ENCODE results near the gene RABEP2. TPM values are rescaled to one million over a fixed set of nuclear protein-coding genes. Genes with fewer than 3 reads are reported as not detected.

The RABEP2 gene
- total RNA-seq, 1 donor from 2014 or later = 38.3 TPM

- Histone ChIP-seq H3K27me3 (ENCODE audit: control insufficient read depth, insufficient read depth, low read length) (no peaks in the 10 kb centered on the region), H3K36me3 (ENCODE audit: control insufficient read depth, insufficient read depth, low read length) (peaks cover 1% of the 10 kb centered on the region), H3K4me3 (ENCODE audit: low read depth, low read length) (no peak overlapping the region)
- no peak for DNase-seq (ENCODE audit: low read depth)
- TF ChIP-seq, protein P1, sequence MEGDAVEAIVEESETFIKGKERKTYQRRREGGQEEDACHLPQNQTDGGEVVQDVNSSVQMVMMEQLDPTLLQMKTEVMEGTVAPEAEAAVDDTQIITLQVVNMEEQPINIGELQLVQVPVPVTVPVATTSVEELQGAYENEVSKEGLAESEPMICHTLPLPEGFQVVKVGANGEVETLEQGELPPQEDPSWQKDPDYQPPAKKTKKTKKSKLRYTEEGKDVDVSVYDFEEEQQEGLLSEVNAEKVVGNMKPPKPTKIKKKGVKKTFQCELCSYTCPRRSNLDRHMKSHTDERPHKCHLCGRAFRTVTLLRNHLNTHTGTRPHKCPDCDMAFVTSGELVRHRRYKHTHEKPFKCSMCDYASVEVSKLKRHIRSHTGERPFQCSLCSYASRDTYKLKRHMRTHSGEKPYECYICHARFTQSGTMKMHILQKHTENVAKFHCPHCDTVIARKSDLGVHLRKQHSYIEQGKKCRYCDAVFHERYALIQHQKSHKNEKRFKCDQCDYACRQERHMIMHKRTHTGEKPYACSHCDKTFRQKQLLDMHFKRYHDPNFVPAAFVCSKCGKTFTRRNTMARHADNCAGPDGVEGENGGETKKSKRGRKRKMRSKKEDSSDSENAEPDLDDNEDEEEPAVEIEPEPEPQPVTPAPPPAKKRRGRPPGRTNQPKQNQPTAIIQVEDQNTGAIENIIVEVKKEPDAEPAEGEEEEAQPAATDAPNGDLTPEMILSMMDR (IDR thresholded peaks at IDR 0.05; ENCODE audit: insufficient read depth, low read length, poor library complexity, severe bottlenecking) = no peak
Observed at GRCh38 chr16:28964072-28964471, 39.0 kb upstream of the RABEP2 start.

- no peak overlapping the region for H3K4me3 ChIP-seq (ENCODE audit: low read depth, low read length)
- DNase-seq (ENCODE audit: low read depth) = no peak
- no peaks in the 10 kb centered on the region for H3K27me3 ChIP-seq (ENCODE audit: control insufficient read depth, insufficient read depth, low read length)
- peaks cover 4% of the 10 kb centered on the region for H3K36me3 ChIP-seq (ENCODE audit: control insufficient read depth, insufficient read depth, low read length)
- TF ChIP-seq, protein P1 (IDR thresholded peaks at IDR 0.05; ENCODE audit: insufficient read depth, low read length, poor library complexity, severe bottlenecking) = no peak
Observed at GRCh38 chr16:28958836-28959235, 33.8 kb upstream of the RABEP2 start.

DNA sequence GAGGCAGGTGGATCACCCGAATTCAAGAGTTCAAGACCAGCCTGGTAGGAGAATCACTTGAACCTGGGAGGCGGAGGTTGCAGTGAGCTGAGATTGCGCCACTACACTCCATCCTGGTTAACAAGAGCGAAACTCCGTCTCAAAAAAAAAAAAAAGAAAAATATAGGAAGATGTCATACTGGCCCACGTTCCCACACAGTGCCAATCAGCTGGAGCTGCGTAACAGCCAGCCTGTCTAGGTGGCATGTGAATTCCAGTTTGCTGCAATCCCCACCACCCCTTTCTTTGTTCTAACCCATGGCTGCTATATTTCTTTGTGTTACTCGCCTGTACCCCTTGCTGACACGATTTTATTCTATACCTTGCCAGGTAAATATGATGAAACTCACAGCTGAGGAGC is 33.2 kb upstream of the RABEP2 start:
- peaks cover 4% of the 10 kb centered on the region for H3K36me3 ChIP-seq (ENCODE audit: control insufficient read depth, insufficient read depth, low read length)
- no peak for DNase-seq (ENCODE audit: low read depth)
- TF ChIP-seq, protein P1 (IDR thresholded peaks at IDR 0.05; ENCODE audit: insufficient read depth, low read length, poor library complexity, severe bottlenecking) = no peak

GRCh38 chr16:28951410-28951943 is 26.4 kb upstream of the RABEP2 start:
- Histone ChIP-seq H3K36me3 (ENCODE audit: control insufficient read depth, insufficient read depth, low read length) (no peaks in the 10 kb centered on the region), H3K27me3 (ENCODE audit: control insufficient read depth, insufficient read depth, low read length) (no peaks in the 10 kb centered on the region), H3K4me3 (ENCODE audit: low read depth, low read length) (peak overlapping the region; percentile 73)
- no peak for DNase-seq (ENCODE audit: low read depth)
- TF ChIP-seq, protein P1 (IDR thresholded peaks at IDR 0.05; ENCODE audit: insufficient read depth, low read length, poor library complexity, severe bottlenecking) = no peak

More for the DNA sequence above, 33.2 kb upstream of the RABEP2 start:
- no peak overlapping the region for H3K4me3 ChIP-seq (ENCODE audit: low read depth, low read length)
- H3K27me3 ChIP-seq (ENCODE audit: control insufficient read depth, insufficient read depth, low read length) = no peaks in the 10 kb centered on the region

DNA sequence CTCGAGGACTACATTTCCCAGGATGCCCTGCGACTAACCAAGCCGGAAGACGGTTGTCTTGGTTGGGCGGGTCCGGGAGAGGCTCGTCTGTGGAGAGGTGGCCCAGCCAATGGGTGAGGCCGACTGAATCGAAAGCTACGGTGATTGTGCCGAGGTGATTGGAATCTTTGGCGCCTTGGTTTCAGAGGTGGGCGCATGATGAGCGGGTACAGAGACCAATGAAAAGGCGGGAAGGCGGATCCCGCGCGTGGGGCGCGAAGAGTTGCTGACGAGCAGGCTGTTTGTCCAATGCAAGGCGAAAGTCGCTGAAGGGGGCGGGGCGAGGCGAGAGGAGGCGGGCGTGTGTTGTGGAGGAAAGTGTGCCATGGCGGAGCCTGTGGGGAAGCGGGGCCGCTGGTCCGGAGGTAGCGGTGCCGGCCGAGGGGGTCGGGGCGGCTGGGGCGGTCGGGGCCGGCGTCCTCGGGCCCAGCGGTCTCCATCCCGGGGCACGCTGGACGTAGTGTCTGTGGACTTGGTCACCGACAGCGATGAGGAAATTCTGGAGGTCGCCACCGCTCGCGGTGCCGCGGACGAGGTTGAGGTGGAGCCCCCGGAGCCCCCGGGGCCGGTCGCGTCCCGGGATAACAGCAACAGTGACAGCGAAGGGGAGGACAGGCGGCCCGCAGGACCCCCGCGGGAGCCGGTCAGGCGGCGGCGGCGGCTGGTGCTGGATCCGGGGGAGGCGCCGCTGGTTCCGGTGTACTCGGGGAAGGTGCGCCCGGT is 25.8 kb upstream of the RABEP2 start, which contains the start of gene NFATC2IP:
Gene NFATC2IP (plus strand): TSS at position 290 of the 762 bp plus-strand sequence. CDS start 75 bp downstream, at position 365.
- peak; percentile 99 for DNase-seq (ENCODE audit: low read depth)
- H3K4me3 ChIP-seq (ENCODE audit: low read depth, low read length) = peak within 1 kb of the TSS; percentile 73
- TF ChIP-seq, protein P1 (IDR thresholded peaks at IDR 0.05; ENCODE audit: insufficient read depth, low read length, poor library complexity, severe bottlenecking) = no peak
- H3K36me3 ChIP-seq (ENCODE audit: control insufficient read depth, insufficient read depth, low read length) = no peaks in the 10 kb centered on the region
- H3K27me3 ChIP-seq (ENCODE audit: control insufficient read depth, insufficient read depth, low read length) = no peaks in the 10 kb centered on the region

Data from kidney epithelial cell (primary cell).